HepG2 (cell line): ENCODE results near the gene LY6G5B. TPM values are rescaled to one million over a fixed set of nuclear protein-coding genes. Genes with fewer than 3 reads are reported as not detected.

ENCODE experiments used
- GATA4 ChIP-seq: sonication (generic); IDR thresholded peaks from 2 replicates; pipeline ENCODE4 v1.6.1; 2016; ENCODE audit warnings: antibody characterized with exemption, low read depth, borderline replicate concordance
- HES4 ChIP-seq: sonication (generic); formaldehyde crosslinking; IDR thresholded peaks from 2 replicates; pipeline ENCODE4 v1.9.0; 2021; ENCODE audit warnings: mild to moderate bottlenecking, missing genetic modification reagents, borderline replicate concordance
- IKZF4 ChIP-seq: sonication (generic); formaldehyde crosslinking; IDR thresholded peaks from 2 replicates; pipeline ENCODE4 v1.5.1; 2020; ENCODE audit warnings: borderline replicate concordance, mild to moderate bottlenecking, low read depth, missing genetic modification reagents; ENCODE audit errors: not compliant biosample characterization
- MAFK ChIP-seq, 2 experiments: IDR thresholded peaks in 1 of 2; conservative IDR thresholded peaks in 1 of 2; 2 replicates each; pipeline ENCODE4 v1.6.1; 2011; ENCODE audit warnings: improper control_type of control experiment in 2 of 2, low read length in 2 of 2
- SATB2 ChIP-seq: sonication (generic); formaldehyde crosslinking; IDR thresholded peaks from 2 replicates; pipeline ENCODE4 v1.5.0; 2020; ENCODE audit warnings: missing genetic modification reagents
- SIX4 ChIP-seq: sonication (generic); formaldehyde crosslinking; IDR thresholded peaks from 2 replicates; pipeline ENCODE4 v1.4.0; 2020; ENCODE audit warnings: missing genetic modification reagents
- SMAD1 ChIP-seq: sonication (generic); formaldehyde crosslinking; IDR thresholded peaks from 2 replicates; pipeline ENCODE4 v1.4.0; 2020; ENCODE audit warnings: missing genetic modification reagents, low read depth, mild to moderate bottlenecking, borderline replicate concordance
- SOX6 ChIP-seq, 2 experiments: fragments of 450-650 bp in 1 of 2; sonication (generic) in 1 of 2; formaldehyde crosslinking in 1 of 2; IDR thresholded peaks; 2 replicates each; pipeline versions ENCODE4 v1.4.0 to v1.6.1; 2017 to 2020; ENCODE audit warnings: antibody characterized with exemption in 1 of 2, mild to moderate bottlenecking in 1 of 2, missing genetic modification reagents in 1 of 2
- SRSF4 ChIP-seq: fragments of 200-400 bp; formaldehyde crosslinking; IDR thresholded peaks from one replicate; pipeline ENCODE4 v1.6.1; 2018; ENCODE audit warnings: mild to moderate bottlenecking, low read depth, low read length, moderate library complexity; ENCODE audit not compliant: poor library complexity, severe bottlenecking
- TCF7 ChIP-seq: sonication (generic); IDR thresholded peaks from 2 replicates; pipeline ENCODE4 v1.6.1; 2016; ENCODE audit warnings: antibody characterized with exemption, low read depth
- ZBTB21 ChIP-seq: sonication (generic); formaldehyde crosslinking; IDR thresholded peaks from 2 replicates; pipeline ENCODE4 v1.4.0; 2020; ENCODE audit warnings: missing genetic modification reagents
- ZNF136 ChIP-seq: sonication (generic); formaldehyde crosslinking; IDR thresholded peaks from 2 replicates; pipeline ENCODE4 v1.8.1; 2022; ENCODE audit warnings: low read depth, mild to moderate bottlenecking, moderate library complexity, missing genetic modification reagents
- ZNF143 ChIP-seq: sonication (generic); formaldehyde crosslinking; IDR thresholded peaks from 2 replicates; pipeline ENCODE4 v1.4.0; 2020; ENCODE audit warnings: missing genetic modification reagents
- ZNF530 ChIP-seq: sonication (generic); formaldehyde crosslinking; IDR thresholded peaks from 2 replicates; pipeline ENCODE4 v1.5.0; 2020; ENCODE audit warnings: low read depth, mild to moderate bottlenecking, missing genetic modification reagents
- ZNF605 ChIP-seq: sonication (generic); formaldehyde crosslinking; IDR thresholded peaks from 2 replicates; pipeline ENCODE4 v1.8.0; 2022; ENCODE audit warnings: mild to moderate bottlenecking, missing genetic modification reagents
- ZNF678 ChIP-seq: sonication (generic); formaldehyde crosslinking; IDR thresholded peaks from 2 replicates; pipeline ENCODE4 v1.4.0; 2020; ENCODE audit warnings: mild to moderate bottlenecking, missing genetic modification reagents
- ZNF737 ChIP-seq: sonication (generic); formaldehyde crosslinking; IDR thresholded peaks from 2 replicates; pipeline ENCODE4 v1.5.0; 2020; ENCODE audit warnings: missing genetic modification reagents, mild to moderate bottlenecking, borderline replicate concordance
- ZNF781 ChIP-seq: sonication (generic); formaldehyde crosslinking; IDR thresholded peaks from 2 replicates; pipeline ENCODE4 v1.5.1; 2020; ENCODE audit warnings: borderline replicate concordance, mild to moderate bottlenecking, missing genetic modification reagents; ENCODE audit errors: not compliant biosample characterization
- polyA plus RNA-seq, 8 experiments: library from polyadenylated mRNA; depleted of rRNA in 3 of 8; stranded (reverse) in 7 of 8; unstranded in 1 of 8; fragments of >200 nt; fragmentation: Illumina TruSeq in 4 of 8; extraction: Trizol in 4 of 8; gene quantifications; 2 replicates each; pipeline versions ENCODE4 v1.2.1 to v1.2.3, GENCODE V29; 2011 to 2016; ENCODE audit warnings: low read depth in 4 of 8, missing spikeins in 1 of 8, mixed read lengths in 1 of 8; ENCODE audit not compliant: insufficient read depth in 1 of 8
- total RNA-seq, 5 experiments: library from RNA; depleted of rRNA; stranded (reverse); fragments of >200 nt; fragmentation: Illumina TruSeq; extraction: Trizol; gene quantifications; 2 replicates each; pipeline ENCODE4 v1.2.3, GENCODE V29; 2016; ENCODE audit warnings: low read depth in 1 of 5
- TF ChIP-seq, protein P1 (sequence below): sonication (generic); formaldehyde crosslinking; IDR thresholded peaks from 2 replicates; pipeline ENCODE4 v1.9.0; 2021; ENCODE audit warnings: missing genetic modification reagents, mild to moderate bottlenecking, borderline replicate concordance
- TF ChIP-seq, protein P2 (sequence below): IDR thresholded peaks from 2 replicates; pipeline ENCODE4 v1.6.1; 2016; ENCODE audit warnings: control low read depth
- TF ChIP-seq, protein P3 (sequence below): sonication (generic); formaldehyde crosslinking; IDR thresholded peaks from 2 replicates; pipeline ENCODE4 v1.4.0; 2020; ENCODE audit warnings: missing genetic modification reagents

The LY6G5B gene
- total and polyA plus RNA-seq, 2 of the 13 experiments (the other 11 are each of a cell fraction or from before 2014, with no cell fraction given), result 7.8 to 15.7 TPM

DNA sequence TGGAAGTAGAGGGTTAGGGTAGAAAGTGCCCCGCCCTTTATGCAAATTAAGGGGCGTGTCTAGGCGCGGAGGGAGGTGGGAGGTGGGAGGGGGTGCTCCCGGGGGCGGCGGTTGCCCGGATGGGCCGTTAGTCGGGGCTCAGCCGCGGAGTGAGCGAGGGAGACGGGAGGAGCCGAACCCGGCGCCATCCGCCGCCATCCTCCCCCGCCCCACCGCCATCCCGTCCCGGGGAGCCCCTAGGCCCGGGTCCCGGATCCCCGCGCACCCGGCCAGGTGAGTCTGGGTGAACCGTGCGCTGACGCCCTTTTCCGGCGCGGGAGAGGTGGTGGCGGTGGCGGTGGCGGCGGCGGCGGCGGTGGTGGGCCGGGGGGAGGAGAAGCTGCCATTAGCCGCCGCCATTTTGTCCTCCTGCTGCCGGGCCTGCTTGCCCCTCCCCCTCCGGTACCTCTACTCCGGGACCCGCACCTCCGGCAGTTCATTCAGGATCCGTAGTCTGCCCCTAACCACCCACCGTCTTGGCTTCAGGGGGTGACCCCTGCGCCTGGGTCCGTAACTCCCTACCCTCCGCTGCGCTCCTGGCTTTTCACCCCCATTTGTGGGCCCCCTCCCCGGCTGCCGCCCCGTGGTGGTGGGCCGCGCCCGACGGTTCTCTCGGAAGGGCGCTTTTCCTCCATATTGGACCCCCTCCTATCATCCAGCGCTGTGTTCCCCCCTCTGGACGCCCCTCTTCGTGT lies 49.0 kb upstream of the LY6G5B start, which contains the start of gene PRRC2A (continued):
- TF ChIP-seq, protein P1, sequence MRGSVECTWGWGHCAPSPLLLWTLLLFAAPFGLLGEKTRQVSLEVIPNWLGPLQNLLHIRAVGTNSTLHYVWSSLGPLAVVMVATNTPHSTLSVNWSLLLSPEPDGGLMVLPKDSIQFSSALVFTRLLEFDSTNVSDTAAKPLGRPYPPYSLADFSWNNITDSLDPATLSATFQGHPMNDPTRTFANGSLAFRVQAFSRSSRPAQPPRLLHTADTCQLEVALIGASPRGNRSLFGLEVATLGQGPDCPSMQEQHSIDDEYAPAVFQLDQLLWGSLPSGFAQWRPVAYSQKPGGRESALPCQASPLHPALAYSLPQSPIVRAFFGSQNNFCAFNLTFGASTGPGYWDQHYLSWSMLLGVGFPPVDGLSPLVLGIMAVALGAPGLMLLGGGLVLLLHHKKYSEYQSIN (CRISPR knock-in tag), result no peak
- no peak for TF ChIP-seq SRSF4
- TF ChIP-seq ZNF737 (CRISPR knock-in tag), result no peak
- TF ChIP-seq GATA4, result no peak
- TF ChIP-seq SMAD1 (CRISPR knock-in tag), result peak; percentile 30; the same call in 1 of the 2 replicates
- no peak for TF ChIP-seq ZNF143 (CRISPR knock-in tag)
- peak; percentile 27; the same call in 1 of the 2 replicates for TF ChIP-seq ZNF605 (CRISPR knock-in tag)
- no peak for TF ChIP-seq SIX4
- TF ChIP-seq ZNF530 (CRISPR knock-in tag), result no peak
- TF ChIP-seq, protein P2, sequence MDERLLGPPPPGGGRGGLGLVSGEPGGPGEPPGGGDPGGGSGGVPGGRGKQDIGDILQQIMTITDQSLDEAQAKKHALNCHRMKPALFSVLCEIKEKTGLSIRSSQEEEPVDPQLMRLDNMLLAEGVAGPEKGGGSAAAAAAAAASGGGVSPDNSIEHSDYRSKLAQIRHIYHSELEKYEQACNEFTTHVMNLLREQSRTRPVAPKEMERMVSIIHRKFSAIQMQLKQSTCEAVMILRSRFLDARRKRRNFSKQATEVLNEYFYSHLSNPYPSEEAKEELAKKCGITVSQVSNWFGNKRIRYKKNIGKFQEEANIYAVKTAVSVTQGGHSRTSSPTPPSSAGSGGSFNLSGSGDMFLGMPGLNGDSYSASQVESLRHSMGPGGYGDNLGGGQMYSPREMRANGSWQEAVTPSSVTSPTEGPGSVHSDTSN (CRISPR knock-in tag), result no peak
- 0 out of 2 replicates have a peak, but pooled peaks have one; percentile 53 for TF ChIP-seq ZNF136 (CRISPR knock-in tag)
- TF ChIP-seq HES4 (CRISPR knock-in tag), result no peak
- TF ChIP-seq ZNF678 (CRISPR knock-in tag), result peak; percentile 77; the same call in 1 of the 2 replicates
- peak; percentile 57 for TF ChIP-seq IKZF4
- TF ChIP-seq ZNF781, result no peak
- no peak for TF ChIP-seq SOX6 (IDR thresholded peaks at IDR 0.05)
- TF ChIP-seq SOX6 (CRISPR knock-in tag; IDR thresholded peaks at IDR 0.05), result no peak
- no peak for TF ChIP-seq SATB2
- no peak for TF ChIP-seq ZBTB21 (CRISPR knock-in tag)
- no peak for TF ChIP-seq TCF7
- no peak for TF ChIP-seq MAFK (conservative IDR thresholded peaks at IDR 0.05 in 1 of 2, IDR thresholded peaks at IDR 0.05 in 1 of 2; ENCODE audit: low read length in 2 of 2)
- TF ChIP-seq, protein P3, sequence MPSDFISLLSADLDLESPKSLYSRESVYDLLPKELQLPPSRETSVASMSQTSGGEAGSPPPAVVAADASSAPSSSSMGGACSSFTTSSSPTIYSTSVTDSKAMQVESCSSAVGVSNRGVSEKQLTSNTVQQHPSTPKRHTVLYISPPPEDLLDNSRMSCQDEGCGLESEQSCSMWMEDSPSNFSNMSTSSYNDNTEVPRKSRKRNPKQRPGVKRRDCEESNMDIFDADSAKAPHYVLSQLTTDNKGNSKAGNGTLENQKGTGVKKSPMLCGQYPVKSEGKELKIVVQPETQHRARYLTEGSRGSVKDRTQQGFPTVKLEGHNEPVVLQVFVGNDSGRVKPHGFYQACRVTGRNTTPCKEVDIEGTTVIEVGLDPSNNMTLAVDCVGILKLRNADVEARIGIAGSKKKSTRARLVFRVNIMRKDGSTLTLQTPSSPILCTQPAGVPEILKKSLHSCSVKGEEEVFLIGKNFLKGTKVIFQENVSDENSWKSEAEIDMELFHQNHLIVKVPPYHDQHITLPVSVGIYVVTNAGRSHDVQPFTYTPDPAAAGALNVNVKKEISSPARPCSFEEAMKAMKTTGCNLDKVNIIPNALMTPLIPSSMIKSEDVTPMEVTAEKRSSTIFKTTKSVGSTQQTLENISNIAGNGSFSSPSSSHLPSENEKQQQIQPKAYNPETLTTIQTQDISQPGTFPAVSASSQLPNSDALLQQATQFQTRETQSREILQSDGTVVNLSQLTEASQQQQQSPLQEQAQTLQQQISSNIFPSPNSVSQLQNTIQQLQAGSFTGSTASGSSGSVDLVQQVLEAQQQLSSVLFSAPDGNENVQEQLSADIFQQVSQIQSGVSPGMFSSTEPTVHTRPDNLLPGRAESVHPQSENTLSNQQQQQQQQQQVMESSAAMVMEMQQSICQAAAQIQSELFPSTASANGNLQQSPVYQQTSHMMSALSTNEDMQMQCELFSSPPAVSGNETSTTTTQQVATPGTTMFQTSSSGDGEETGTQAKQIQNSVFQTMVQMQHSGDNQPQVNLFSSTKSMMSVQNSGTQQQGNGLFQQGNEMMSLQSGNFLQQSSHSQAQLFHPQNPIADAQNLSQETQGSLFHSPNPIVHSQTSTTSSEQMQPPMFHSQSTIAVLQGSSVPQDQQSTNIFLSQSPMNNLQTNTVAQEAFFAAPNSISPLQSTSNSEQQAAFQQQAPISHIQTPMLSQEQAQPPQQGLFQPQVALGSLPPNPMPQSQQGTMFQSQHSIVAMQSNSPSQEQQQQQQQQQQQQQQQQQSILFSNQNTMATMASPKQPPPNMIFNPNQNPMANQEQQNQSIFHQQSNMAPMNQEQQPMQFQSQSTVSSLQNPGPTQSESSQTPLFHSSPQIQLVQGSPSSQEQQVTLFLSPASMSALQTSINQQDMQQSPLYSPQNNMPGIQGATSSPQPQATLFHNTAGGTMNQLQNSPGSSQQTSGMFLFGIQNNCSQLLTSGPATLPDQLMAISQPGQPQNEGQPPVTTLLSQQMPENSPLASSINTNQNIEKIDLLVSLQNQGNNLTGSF, result no peak
